HL-60/S4 treated with retinoic acid at 250 ng/mL for 4 days and 3 days (cell line): ENCODE results near the gene OR4D6.

Source experiments
- in situ Hi-C: fragments of 300-500 bp; cut with MboI; formaldehyde crosslinking; loops from 2 replicates; pipeline ENCODE4 v1.7.0; 2022; ENCODE audit warnings: low sequenced_read_pairs

The OR4D6 gene

DNA sequence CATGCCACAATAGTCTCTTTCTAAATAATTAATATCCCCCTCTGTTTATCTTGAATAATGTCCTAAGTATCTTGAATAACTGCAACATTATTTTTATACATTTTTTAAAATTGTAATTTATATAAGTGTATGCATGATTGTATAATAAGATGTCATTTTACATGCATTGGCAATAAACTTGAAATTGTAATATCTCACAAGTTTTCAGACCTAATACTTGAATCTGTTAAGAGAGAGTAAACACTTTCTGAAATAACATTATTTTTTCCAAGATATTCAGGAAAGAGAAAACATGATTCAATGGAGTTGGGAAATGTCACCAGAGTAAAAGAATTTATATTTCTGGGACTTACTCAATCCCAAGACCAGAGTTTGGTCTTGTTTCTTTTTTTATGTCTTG lies 46.5 kb downstream of the OR4D6 start, which contains the start of gene OR4D11:
TSS of gene OR4D11 (plus strand) at position 301 of the 400 bp plus-strand sequence. CDS start at position 301, 0 bp downstream.
- in situ Hi-C loops: no loop called here
